Activated T-cell treated with anti-CD3 and anti-CD28 coated beads, Interleukin-2, amount 50 U/mL, for 4 hours (primary cell): ENCODE data around the gene CNIH3. TPM values are rescaled to one million over a fixed set of nuclear protein-coding genes. Genes with fewer than 3 reads are reported as not detected.

Experiments used
- ATAC-seq, 2 donors: fragments of 200-7000 bp; cut with Tn5 transposase; one replicate each; pipeline ENCODE4 v1.10.0; 2021
- DNase-seq: peaks from one replicate; pipeline ENCODE4 v3.0.0-alpha.2; 2020
- H3K27me3 Mint-ChIP-seq: one replicate; pipeline ENCODE4 v1.8.0; 2021; ENCODE audit warnings: low read depth, mixed read lengths
- H3K36me3 Mint-ChIP-seq: one replicate; pipeline ENCODE4 v1.8.0; 2022; ENCODE audit warnings: mixed read lengths; ENCODE audit not compliant: insufficient read depth
- H3K4me1 Mint-ChIP-seq: one replicate; pipeline ENCODE4 v1.8.0; 2021; ENCODE audit warnings: low read depth, mixed read lengths
- H3K4me3 Mint-ChIP-seq: one replicate; pipeline ENCODE4 v1.8.0; 2021; ENCODE audit warnings: mild to moderate bottlenecking, moderate library complexity, mixed read lengths
- H3K9me3 Mint-ChIP-seq: one replicate; pipeline ENCODE4 v1.8.0; 2021; ENCODE audit warnings: mixed read lengths
- total RNA-seq, 3 donors: library from RNA; stranded (reverse); gene quantifications; one replicate each; pipeline ENCODE4 v1.2.1, GENCODE V29; 2021

The CNIH3 gene
- total RNA-seq, 3 donors from 2014 or later: 0.66 to 1.1 (median 0.71) TPM

- no peaks in the 10 kb centered on the region for H3K9me3 Mint-ChIP-seq
- H3K4me1 Mint-ChIP-seq: no peaks in the 10 kb centered on the region
- no peak overlapping the region for H3K4me3 Mint-ChIP-seq
These were observed 104.9 kb downstream of the CNIH3 start for GRCh38 chr1:224721000-224721399.

GRCh38 chr1:224722838-224723237 lies 106.7 kb downstream of the CNIH3 start:
- no peaks in the 10 kb centered on the region for H3K4me1 Mint-ChIP-seq
- ATAC-seq (no peak), DNase-seq (no peak)
- H3K9me3 Mint-ChIP-seq: no peaks in the 10 kb centered on the region
- H3K4me3 Mint-ChIP-seq: no peak overlapping the region
- no peaks in the 10 kb centered on the region for H3K36me3 Mint-ChIP-seq
- H3K27me3 Mint-ChIP-seq: peaks cover 18% of the 10 kb centered on the region

More at GRCh38 chr1:224721000-224721399, 104.9 kb downstream of the CNIH3 start:
- Mint-ChIP-seq H3K36me3 (no peaks in the 10 kb centered on the region), H3K27me3 (peaks cover 27% of the 10 kb centered on the region)
- no peak for ATAC-seq
- DNase-seq: no peak

GRCh38 chr1:224724566-224724965 lies 108.4 kb downstream of the CNIH3 start:
- Mint-ChIP-seq H3K9me3 (no peaks in the 10 kb centered on the region), H3K27me3 (peaks cover 8% of the 10 kb centered on the region), H3K4me1 (no peaks in the 10 kb centered on the region), H3K4me3 (no peak overlapping the region), H3K36me3 (no peaks in the 10 kb centered on the region)
- DNase-seq (no peak), ATAC-seq (no peak)

- DNase-seq (no peak), ATAC-seq (no peak)
- Mint-ChIP-seq H3K4me1 (no peaks in the 10 kb centered on the region), H3K36me3 (no peaks in the 10 kb centered on the region), H3K27me3 (peaks cover under 1% of the 10 kb centered on the region), H3K4me3 (no peak overlapping the region), H3K9me3 (no peaks in the 10 kb centered on the region)
These were observed 110.5 kb downstream of the CNIH3 start for GRCh38 chr1:224726441-224727182.

GRCh38 chr1:224727351-224728289 lies 111.5 kb downstream of the CNIH3 start:
- DNase-seq (no peak), ATAC-seq (no peak)
- H3K4me1 Mint-ChIP-seq: no peaks in the 10 kb centered on the region
- no peaks in the 10 kb centered on the region for H3K36me3 Mint-ChIP-seq
- H3K4me3 Mint-ChIP-seq: no peak overlapping the region
- H3K27me3 Mint-ChIP-seq: no peaks in the 10 kb centered on the region
- no peaks in the 10 kb centered on the region for H3K9me3 Mint-ChIP-seq

- no peaks in the 10 kb centered on the region for H3K36me3 Mint-ChIP-seq
- ATAC-seq (no peak), DNase-seq (no peak)
- peaks cover 5% of the 10 kb centered on the region for H3K4me1 Mint-ChIP-seq
- H3K9me3 Mint-ChIP-seq: no peaks in the 10 kb centered on the region
- H3K4me3 Mint-ChIP-seq: no peak overlapping the region
- no peaks in the 10 kb centered on the region for H3K27me3 Mint-ChIP-seq
These were observed 114.4 kb downstream of the CNIH3 start for GRCh38 chr1:224730540-224730939.

- Mint-ChIP-seq H3K4me1 (peaks cover 5% of the 10 kb centered on the region), H3K4me3 (no peak overlapping the region), H3K36me3 (no peaks in the 10 kb centered on the region), H3K9me3 (no peaks in the 10 kb centered on the region), H3K27me3 (no peaks in the 10 kb centered on the region)
- ATAC-seq (no peak), DNase-seq (no peak)
These were observed 114.8 kb downstream of the CNIH3 start for GRCh38 chr1:224730965-224731364.

GRCh38 chr1:224731633-224732032 lies 115.5 kb downstream of the CNIH3 start:
- ATAC-seq: no peak
- Mint-ChIP-seq H3K9me3 (no peaks in the 10 kb centered on the region), H3K27me3 (no peaks in the 10 kb centered on the region), H3K36me3 (no peaks in the 10 kb centered on the region), H3K4me1 (peaks cover 5% of the 10 kb centered on the region), H3K4me3 (no peak overlapping the region)
- DNase-seq: no peak

- Mint-ChIP-seq H3K9me3 (no peaks in the 10 kb centered on the region), H3K4me3 (no peak overlapping the region), H3K36me3 (no peaks in the 10 kb centered on the region), H3K4me1 (peaks cover 5% of the 10 kb centered on the region), H3K27me3 (peaks cover 2% of the 10 kb centered on the region)
- ATAC-seq (no peak), DNase-seq (no peak)
These were observed 116.4 kb downstream of the CNIH3 start for GRCh38 chr1:224732377-224733026.

GRCh38 chr1:224733027-224733911 lies 117.2 kb downstream of the CNIH3 start:
- no peak for ATAC-seq

GRCh38 chr1:224734261-224734935 lies 118.3 kb downstream of the CNIH3 start:
- ATAC-seq: no peak
- Mint-ChIP-seq H3K4me1 (peaks cover 5% of the 10 kb centered on the region), H3K9me3 (no peaks in the 10 kb centered on the region)

More at GRCh38 chr1:224733027-224733911, 117.2 kb downstream of the CNIH3 start:
- H3K27me3 Mint-ChIP-seq: peaks cover 2% of the 10 kb centered on the region
- H3K9me3 Mint-ChIP-seq: no peaks in the 10 kb centered on the region
- no peak overlapping the region for H3K4me3 Mint-ChIP-seq
- H3K36me3 Mint-ChIP-seq: no peaks in the 10 kb centered on the region
- H3K4me1 Mint-ChIP-seq: peaks cover 5% of the 10 kb centered on the region
- DNase-seq: no peak

GRCh38 chr1:224735159-224735558 lies 119.0 kb downstream of the CNIH3 start:
- no peak for ATAC-seq

More at GRCh38 chr1:224734261-224734935, 118.3 kb downstream of the CNIH3 start:
- H3K4me3 Mint-ChIP-seq: no peak overlapping the region
- H3K27me3 Mint-ChIP-seq: peaks cover 2% of the 10 kb centered on the region
- H3K36me3 Mint-ChIP-seq: no peaks in the 10 kb centered on the region
- no peak for DNase-seq

More at GRCh38 chr1:224735159-224735558, 119.0 kb downstream of the CNIH3 start:
- Mint-ChIP-seq H3K27me3 (peaks cover 3% of the 10 kb centered on the region), H3K4me1 (peaks cover 5% of the 10 kb centered on the region), H3K4me3 (no peak overlapping the region), H3K36me3 (no peaks in the 10 kb centered on the region), H3K9me3 (no peaks in the 10 kb centered on the region)
- no peak for DNase-seq
